WTC11 (cell line): ENCODE results near the gene PRPSAP1.

Source experiments
- ESRRA ChIP-seq: sonication (generic); formaldehyde crosslinking; IDR thresholded peaks from 2 replicates; pipeline ENCODE4 v1.8.1; 2022; ENCODE audit warnings: mild to moderate bottlenecking, missing genetic modification reagents, borderline replicate concordance
- GABPB1 ChIP-seq: sonication (generic); formaldehyde crosslinking; IDR thresholded peaks from 2 replicates; pipeline ENCODE4 v1.8.1; 2023; ENCODE audit warnings: mild to moderate bottlenecking, missing genetic modification reagents
- NR2C2 ChIP-seq: sonication (generic); formaldehyde crosslinking; IDR thresholded peaks from 2 replicates; pipeline ENCODE4 v1.8.0; 2022; ENCODE audit warnings: mild to moderate bottlenecking, missing genetic modification reagents
- RORB ChIP-seq: fragments of 250-450 bp; sonication (Bioruptor Pico); IDR thresholded peaks from 2 replicates; pipeline ENCODE4 v1.9.0; 2021; ENCODE audit warnings: mild to moderate bottlenecking
- TCF7 ChIP-seq: sonication (generic); formaldehyde crosslinking; IDR thresholded peaks from 2 replicates; pipeline ENCODE4 v1.8.0; 2022; ENCODE audit warnings: mild to moderate bottlenecking, low read depth, missing genetic modification reagents, moderate library complexity
- ZNF138 ChIP-seq: sonication (generic); formaldehyde crosslinking; conservative IDR thresholded peaks from 2 replicates; pipeline ENCODE4 v1.8.1; 2022; ENCODE audit warnings: mild to moderate bottlenecking, moderate library complexity, missing genetic modification reagents
- ZNF416 ChIP-seq: fragments of 250-450 bp; sonication (Bioruptor Pico); IDR thresholded peaks from 2 replicates; pipeline ENCODE4 v1.9.0; 2021; ENCODE audit warnings: mild to moderate bottlenecking, inconsistent platforms

- no peak for TF ChIP-seq NR2C2 (CRISPR knock-in tag)
- TF ChIP-seq TCF7 (CRISPR knock-in tag) = no peak
- TF ChIP-seq RORB (CRISPR knock-in tag) = no peak
- TF ChIP-seq ESRRA (CRISPR knock-in tag) = no peak
- TF ChIP-seq ZNF138 (CRISPR knock-in tag) = no peak
- no peak for TF ChIP-seq GABPB1
- TF ChIP-seq ZNF416 (CRISPR knock-in tag) = no peak
Observed at GRCh38 chr17:76365256-76365903, 11.7 kb upstream of the PRPSAP1 start.
